ENCODE measurements around the gene SRL. TPM values are rescaled to one million over a fixed set of nuclear protein-coding genes. Genes with fewer than 3 reads are reported as not detected.
"Not testable (repeated sequence)": the region's sequence is repeated elsewhere in the genome, so short reads cannot be mapped to it uniquely, and the experiment has no call there.

Gene SRL
- total and polyA plus RNA-seq, 2 donors (not counting 1 experiment from before 2014, with no cell fraction given) = not detected

- H4K20me1 ChIP-seq (ENCODE audit: control insufficient read depth, insufficient read depth, low read length, poor library complexity, severe bottlenecking); H3K4me3 ChIP-seq (ENCODE audit: control extremely low read depth in 1 of 5, extremely low read depth in 1 of 5, insufficient read depth in 1 of 5, low read depth in 2 of 5, low read length in 4 of 5); H3K27ac Mint-ChIP-seq; H2AFZ ChIP-seq (ENCODE audit: insufficient read depth, low read depth, low read length, poor library complexity, severe bottlenecking); DNase-seq; H3K9ac ChIP-seq (ENCODE audit: low read length); intact Hi-C loops (cut with micrococcal nuclease); H3K4me2 ChIP-seq (replicated peaks; ENCODE audit: low read depth, low read length, poor library complexity, severe bottlenecking); CTCF ChIA-PET; H3K79me2 ChIP-seq (ENCODE audit: control insufficient read depth, insufficient read depth, low read length); H3K4me1 ChIP-seq (ENCODE audit: control insufficient read depth in 2 of 2, insufficient read depth in 2 of 2, low read length in 2 of 2); H3K4me3 Mint-ChIP-seq; H3K36me3 ChIP-seq (replicated peaks in 1 of 2; ENCODE audit: control extremely low read depth in 1 of 2, control insufficient read depth in 1 of 2, extremely low read depth in 1 of 2, insufficient read depth in 2 of 2, low read length in 1 of 2); H3K9me3 ChIP-seq (ENCODE audit: control extremely low read depth in 1 of 3, control insufficient read depth in 2 of 3, insufficient read depth in 1 of 3, low read length in 2 of 3); H3K27me3 ChIP-seq (replicated peaks in 1 of 4; ENCODE audit: control extremely low read depth in 1 of 4, control insufficient read depth in 3 of 4, insufficient read depth in 4 of 4, low read length in 3 of 4); H3K9me3 Mint-ChIP-seq (ENCODE audit: insufficient read depth); H3K27me3 Mint-ChIP-seq; ATAC-seq (ENCODE audit: low read depth); POLR2A ChIA-PET; H3K27ac ChIP-seq (ENCODE audit: low read length in 2 of 2); H3K4me1 Mint-ChIP-seq: not testable (repeated sequence)
- 88% methylated on average over 7 of the region's 13 CpGs for WGBS (ENCODE audit: insufficient coverage)
Observed at GRCh38 chr16:4153364-4153763, 88.5 kb downstream of the SRL start.

DNA sequence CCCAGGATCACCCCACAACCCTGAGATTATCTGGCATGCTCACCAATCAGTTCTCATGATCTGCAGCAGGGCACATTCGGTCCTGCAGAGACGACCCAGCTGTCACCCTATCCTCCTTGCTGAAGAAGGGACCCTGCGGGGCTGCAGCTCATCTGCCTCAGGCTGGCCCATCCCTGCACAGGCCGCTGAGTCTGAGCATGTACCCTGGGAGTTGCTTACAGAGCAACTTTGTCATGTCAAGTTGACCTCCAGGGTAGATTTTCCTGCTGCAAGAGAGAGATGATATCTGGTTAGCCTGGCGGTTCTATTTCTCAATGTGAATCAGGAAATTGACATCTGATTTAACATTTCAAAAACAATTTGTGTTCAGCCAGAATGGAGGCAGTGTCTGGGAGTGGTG, 89.6 kb downstream of the SRL start:
- no peaks in the 10 kb centered on the region for H3K9me3 ChIP-seq (ENCODE audit: control extremely low read depth in 1 of 3, control insufficient read depth in 2 of 3, insufficient read depth in 1 of 3, low read length in 2 of 3)
- CTCF ChIA-PET = no interaction called here

More for the DNA sequence above, 89.6 kb downstream of the SRL start:
- Histone ChIP-seq H2AFZ (ENCODE audit: insufficient read depth, low read depth, low read length, poor library complexity, severe bottlenecking) (no peak overlapping the region), H3K27ac (ENCODE audit: low read length in 2 of 2) (no peak overlapping the region), H3K36me3 (replicated peaks in 1 of 2; ENCODE audit: control extremely low read depth in 1 of 2, control insufficient read depth in 1 of 2, extremely low read depth in 1 of 2, insufficient read depth in 2 of 2, low read length in 1 of 2) (no peaks in the 10 kb centered on the region), H3K4me2 (replicated peaks; ENCODE audit: low read depth, low read length, poor library complexity, severe bottlenecking) (no peak overlapping the region), H4K20me1 (ENCODE audit: control insufficient read depth, insufficient read depth, low read length, poor library complexity, severe bottlenecking) (no peaks in the 10 kb centered on the region), H3K9ac (ENCODE audit: low read length) (no peak overlapping the region), H3K27me3 (replicated peaks in 1 of 4; ENCODE audit: control extremely low read depth in 1 of 4, control insufficient read depth in 3 of 4, insufficient read depth in 4 of 4, low read length in 3 of 4) (no peaks in the 10 kb centered on the region), H3K4me3 (ENCODE audit: control extremely low read depth in 1 of 5, extremely low read depth in 1 of 5, insufficient read depth in 1 of 5, low read depth in 2 of 5, low read length in 4 of 5) (no peak overlapping the region), H3K4me1 (ENCODE audit: control insufficient read depth in 2 of 2, insufficient read depth in 2 of 2, low read length in 2 of 2) (no peaks in the 10 kb centered on the region), H3K79me2 (ENCODE audit: control insufficient read depth, insufficient read depth, low read length) (no peaks in the 10 kb centered on the region)
- H3K27me3 Mint-ChIP-seq = no peaks in the 10 kb centered on the region
- 91% methylated on average over 4 of the region's 5 CpGs for WGBS (ENCODE audit: insufficient coverage)
- TF ChIP-seq EZH2 (IDR thresholded peaks at IDR 0.05; ENCODE audit: borderline replicate concordance, insufficient read depth, low read depth, low read length, poor library complexity, severe bottlenecking) (no peak), CTCF (IDR thresholded peaks at IDR 0.05) (no peak)
- H3K27ac Mint-ChIP-seq = no peak overlapping the region
- no peaks in the 10 kb centered on the region for H3K9me3 Mint-ChIP-seq (ENCODE audit: insufficient read depth)
- no peaks in the 10 kb centered on the region for H3K4me1 Mint-ChIP-seq
- POLR2A ChIA-PET = no interaction called here
- DNase-seq (no peak), ATAC-seq (ENCODE audit: low read depth) (no peak)
- intact Hi-C loops (cut with micrococcal nuclease) = no loop called here
- no peak overlapping the region for H3K4me3 Mint-ChIP-seq
